GM12878 (cell line): ENCODE data around the gene MCM3AP. TPM values are rescaled to one million over a fixed set of nuclear protein-coding genes. Genes with fewer than 3 reads are reported as not detected.

Experiments
- ATAC-seq: fragments of 200-7000 bp; cut with Tn5 transposase; 3 replicates; pipeline ENCODE4 v1.9.1; 2020; ENCODE audit warnings: mild to moderate bottlenecking, moderate library complexity
- BruUV-seq: library from RNA; stranded (reverse); fragments of 400-500 nt; replicated peaks from 2 replicates; lab custom pipeline; 2021; lab: Mats Ljungman, UMichigan
- CTCF ChIA-PET: fragments of 300-600 bp; sonication (Branson Sonifier 250); formaldehyde crosslinking; extraction: SDS; loops from one replicate; lab custom pipeline; 2021; ENCODE audit warnings: inconsistent platforms; lab: Yijun Ruan, JAX
- POLR2A ChIA-PET: fragments of 350-600 bp; formaldehyde crosslinking; extraction: SDS; loops from one replicate; lab custom pipeline; 2021; ENCODE audit warnings: inconsistent platforms; lab: Charles Lee
- RAD21 ChIA-PET: fragments of 300-600 bp; sonication (Branson Sonifier 250); formaldehyde crosslinking; loops from one replicate; lab custom pipeline; 2023; ENCODE audit warnings: antibody characterized with exemption; ENCODE audit not compliant: unreplicated experiment; lab: Charles Lee
- SMC1A ChIA-PET: fragments of 300-600 bp; sonication (Branson Sonifier 250); formaldehyde crosslinking; loops from one replicate; lab custom pipeline; 2023; ENCODE audit not compliant: unreplicated experiment, uncharacterized antibody; lab: Charles Lee
- DNase-seq: peaks from one replicate; pipeline ENCODE4 v3.0.0-alpha.2; 2011; ENCODE audit warnings: low read depth, low spot score
- FAIRE-seq: peaks from 3 replicates; lab custom pipeline; 2011; peaks lifted over from hg19 to GRCh38; lab: Jason Lieb, UNC
- H2AFZ ChIP-seq: 2 replicates; pipeline ENCODE4 v1.6.0; 2011; ENCODE audit warnings: low read depth, low read length, control low read depth; ENCODE audit not compliant: control insufficient read depth
- H3K27ac ChIP-seq: 2 replicates; pipeline ENCODE4 v1.5.1; 2011; ENCODE audit warnings: control low read depth; ENCODE audit not compliant: control insufficient read depth, insufficient read depth
- H3K27me3 ChIP-seq, 2 experiments: replicated peaks in 1 of 2; 2 replicates each; pipeline versions ENCODE4 v1.6.0 to v1.6.1; 2011; ENCODE audit warnings: low read length in 1 of 2; ENCODE audit not compliant: control insufficient read depth in 2 of 2, insufficient read depth in 2 of 2
- H3K36me3 ChIP-seq, 2 experiments: 2 replicates each; pipeline ENCODE4 v1.5.1; 2011; ENCODE audit warnings: low read length in 1 of 2; ENCODE audit not compliant: control insufficient read depth in 2 of 2, insufficient read depth in 2 of 2
- H3K4me1 ChIP-seq: 2 replicates; pipeline ENCODE4 v1.6.1; 2011; ENCODE audit warnings: mild to moderate bottlenecking, low read length, moderate library complexity, mixed read lengths; ENCODE audit not compliant: control insufficient read depth, insufficient read depth
- H3K4me2 ChIP-seq: 2 replicates; pipeline ENCODE4 v1.6.0; 2011; ENCODE audit warnings: control low read depth; ENCODE audit not compliant: control insufficient read depth, insufficient read depth
- H3K4me3 ChIP-seq: fragments of 200-600 bp; sonication (generic); 2 replicates; pipeline ENCODE4 v1.5.1; 2016
- H3K79me2 ChIP-seq: 2 replicates; pipeline ENCODE4 v1.6.0; 2011; ENCODE audit warnings: low read length; ENCODE audit not compliant: control insufficient read depth, insufficient read depth
- H3K9ac ChIP-seq: 2 replicates; pipeline ENCODE4 v1.8.0; 2011; ENCODE audit warnings: low read length, control low read depth, mixed read lengths; ENCODE audit not compliant: control insufficient read depth, insufficient read depth
- H3K9me3 ChIP-seq: replicated peaks from 3 replicates; pipeline ENCODE4 v1.5.1; 2011; ENCODE audit warnings: mild to moderate bottlenecking, low read length; ENCODE audit not compliant: control insufficient read depth, insufficient read depth
- H4K20me1 ChIP-seq: 2 replicates; pipeline ENCODE4 v1.6.0; 2011; ENCODE audit not compliant: control insufficient read depth, insufficient read depth
- ATF3 ChIP-seq: IDR thresholded peaks from 2 replicates; pipeline ENCODE4 v1.6.1; 2011; ENCODE audit warnings: low read depth, mild to moderate bottlenecking, low read length, moderate library complexity, borderline replicate concordance; ENCODE audit errors: extremely low read depth
- BMI1 ChIP-seq: fragments of 450-650 bp; IDR thresholded peaks from 2 replicates; pipeline ENCODE4 v1.6.1; 2016; ENCODE audit warnings: mild to moderate bottlenecking, moderate library complexity, borderline replicate concordance
- CEBPB ChIP-seq, 2 experiments: fragments of 150-350 bp in 1 of 2; IDR thresholded peaks; 2 replicates each; pipeline ENCODE4 v1.6.1; 2012 to 2014; ENCODE audit warnings: low read depth in 2 of 2, low read length in 2 of 2, borderline replicate concordance in 1 of 2, inconsistent platforms in 1 of 2
- HSF1 ChIP-seq: fragments of 150-350 bp; IDR thresholded peaks from 2 replicates; pipeline ENCODE4 v1.6.1; 2014; ENCODE audit warnings: mild to moderate bottlenecking, low read depth, low read length
- IRF3 ChIP-seq: fragments of 450-650 bp; IDR thresholded peaks from 2 replicates; pipeline ENCODE4 v1.6.1; 2014; ENCODE audit warnings: mild to moderate bottlenecking
- MEF2B ChIP-seq: fragments of 450-650 bp; IDR thresholded peaks from 2 replicates; pipeline ENCODE4 v1.6.1; 2018; ENCODE audit warnings: mild to moderate bottlenecking, moderate library complexity; ENCODE audit not compliant: partially characterized antibody, poor library complexity, severe bottlenecking
- MYB ChIP-seq: fragments of 150-350 bp; IDR thresholded peaks from 2 replicates; pipeline ENCODE4 v1.6.1; 2014; ENCODE audit warnings: mild to moderate bottlenecking, low read depth, low read length, borderline replicate concordance
- NFYA ChIP-seq: IDR thresholded peaks from 2 replicates; pipeline ENCODE4 v1.6.1; 2011; ENCODE audit warnings: low read depth, mild to moderate bottlenecking, low read length, improper control_type of control experiment, borderline replicate concordance
- PBX3 ChIP-seq: IDR thresholded peaks from 2 replicates; pipeline ENCODE4 v1.6.1; 2011; ENCODE audit warnings: mild to moderate bottlenecking, low read depth, low read length, moderate library complexity; ENCODE audit not compliant: insufficient replicate concordance
- RAD21 ChIP-seq: IDR thresholded peaks from 2 replicates; pipeline ENCODE4 v1.6.1; 2011; ENCODE audit warnings: mild to moderate bottlenecking, low read depth, low read length, moderate library complexity; ENCODE audit not compliant: insufficient read depth
- WRNIP1 ChIP-seq: IDR thresholded peaks from 2 replicates; pipeline ENCODE4 v1.6.1; 2011; ENCODE audit warnings: low read depth, low read length, improper control_type of control experiment, borderline replicate concordance
- ZNF207 ChIP-seq: fragments of 450-650 bp; IDR thresholded peaks from 2 replicates; pipeline ENCODE4 v1.6.1; 2014; ENCODE audit warnings: antibody characterized with exemption, mild to moderate bottlenecking, borderline replicate concordance
- ZNF687 ChIP-seq: fragments of 450-650 bp; IDR thresholded peaks from 2 replicates; pipeline ENCODE4 v1.6.1; 2017; ENCODE audit warnings: mild to moderate bottlenecking, moderate library complexity
- WGBS: methylation state at CpG from one replicate; pipeline ENCODE4 v1.1.6; 2016; ENCODE audit warnings: low lambda C conversion rate; ENCODE audit not compliant: insufficient replicate concordance, insufficient coverage; ENCODE audit errors: missing lambda C conversion rate; 5-methylcytosine and 5-hydroxymethylcytosine counted together
- in situ Hi-C: fragments of 300-500 bp; cut with MboI; formaldehyde crosslinking; loops from 9 replicates; pipeline ENCODE4 v1.14.3; 2018; ENCODE audit warnings: mixed read lengths
- intact Hi-C: fragments of 100-400 bp; cut with micrococcal nuclease; formaldehyde crosslinking; loops from one replicate; pipeline ENCODE4 v1.14.2; 2022; ENCODE audit not compliant: unreplicated experiment
- polyA plus RNA-seq, 11 experiments: library from polyadenylated mRNA; depleted of rRNA in 4 of 11; unstranded in 6 of 11; stranded (reverse) in 5 of 11; fragments of >200 nt; fragmentation: Nextera tagmentation in 4 of 11; fragmentation: Illumina TruSeq in 1 of 11; extraction: Ambion mirVana in 4 of 11; extraction: Trizol in 1 of 11; gene quantifications; 1 replicate in 1 of 11; 2 replicates in 10 of 11; pipeline versions ENCODE4 v1.2.1 to v1.2.3, GENCODE V29; 2011 to 2016; ENCODE audit warnings: inconsistent platforms in 2 of 11, missing spikeins in 2 of 11, low read depth in 1 of 11
- total RNA-seq, 4 experiments: library from RNA; depleted of rRNA in 3 of 4; stranded (reverse); fragments of >200 nt in 3 of 4; fragmentation: Illumina TruSeq in 1 of 4; extraction: Trizol in 1 of 4; gene quantifications; 2 replicates each; pipeline versions ENCODE4 v1.2.1 to v1.2.3, GENCODE V29; 2013 to 2021

The MCM3AP gene
- total and polyA plus RNA-seq, 10 of the 15 experiments (the other 5 are each of a cell fraction or from before 2014, with no cell fraction given), result 6.1 to 95.7 (median 47.0) TPM

GRCh38 chr21:46244602-46245001 lies 40.8 kb downstream of the MCM3AP start (continued):
- TF ChIP-seq IRF3 (no peak), ATF3 (no peak), RAD21 (no peak), WRNIP1 (no peak), HSF1 (no peak), MYB (no peak)

GRCh38 chr21:46243960-46244361 lies 41.5 kb downstream of the MCM3AP start:
- intact Hi-C loops, result no loop called here
- ATAC-seq (no peak; the same call in 1 of the 3 replicates), DNase-seq (no peak), FAIRE-seq (no peak)
- ChIA-PET RAD21 (no interaction called here), SMC1A (interaction anchor here (0.9 to 1.6 kb wide), 2 partner anchors 9 to 16 kb away, joined by 3 to 8 read pairs; no protein-coding TSS in a partner anchor), POLR2A (interaction anchor here (1.0 kb wide), 1 partner anchor 9 kb away, joined by 5 read pairs; no protein-coding TSS in a partner anchor), CTCF (no interaction called here)
- in situ Hi-C loops, result no loop called here
- Histone ChIP-seq H3K9me3 (no peaks in the 10 kb centered on the region), H3K4me3 (no peak overlapping the region), H3K27ac (no peak overlapping the region), H2AFZ (no peak overlapping the region), H3K4me2 (no peak overlapping the region), H3K9ac (no peak overlapping the region), H4K20me1 (no peaks in the 10 kb centered on the region), H3K79me2 (no peaks in the 10 kb centered on the region), H3K4me1 (no peaks in the 10 kb centered on the region; the same call in 1 of the 2 replicates), H3K27me3 (no peaks in the 10 kb centered on the region; a peak in 1 of 4 replicates), H3K36me3 (peaks cover 32 to 58% of the 10 kb centered on the region in 2 experiments)
- 67% methylated on average over 3 of the region's 3 CpGs for WGBS
- no TSS peak for BruUV-seq
- no peak for TF ChIP-seq RAD21
- no peak; the same call in 1 of the 2 replicates for TF ChIP-seq ZNF687
- TF ChIP-seq BMI1, result no peak
- no peak for TF ChIP-seq NFYA
- TF ChIP-seq CEBPB (IDR thresholded peaks at IDR 0.05; ENCODE audit: borderline replicate concordance in 1 of 2, low read depth in 2 of 2, low read length in 2 of 2), result no peak
- no peak for TF ChIP-seq MEF2B
- no peak for TF ChIP-seq PBX3
- TF ChIP-seq ZNF207, result no peak
